ENCODE measurements around the gene SFT2D3.

The SFT2D3 gene

GRCh38 chr2:127681976-127682857 lies 19.1 kb upstream of the SFT2D3 start:
- TF ChIP-seq Cebpa-rat (IDR thresholded peaks at IDR 0.05), result no peak
- peaks cover 0 to under 1% (median 0%) of the 10 kb centered on the region in 11 experiments; a peak in 5 of 22 replicates for H3K9me3 ChIP-seq (replicated peaks in 1 of 11)
- H3K9ac ChIP-seq, result peak overlapping the region in 7 of 11 experiments; percentile 64 to 86 (median 79); a peak in 11 of 22 replicates
- H3K36me3 ChIP-seq, result no peaks in the 10 kb centered on the region
- peaks cover 18 to 43% (median 23%) of the 10 kb centered on the region in 11 experiments for H3K27me3 ChIP-seq
- peak overlapping the region in 10 of 11 experiments; percentile 80 to 99 (median 92); a peak in 20 of 22 replicates for H3K4me2 ChIP-seq
- peaks cover 19 to 61% (median 55%) of the 10 kb centered on the region in 10 experiments for H3K4me1 ChIP-seq
- H4K20me1 ChIP-seq, result peaks cover 0 to 15% (median 0%) of the 10 kb centered on the region in 11 experiments; a peak in 3 of 22 replicates
- peak overlapping the region in 6 of 11 experiments; percentile 64 to 87 (median 84); a peak in 11 of 22 replicates for H3K27ac ChIP-seq
- H3K4me3 ChIP-seq, result peak overlapping the region in 5 of 10 experiments; percentile 41 to 57 (median 50); a peak in 5 of 20 replicates

GRCh38 chr2:127683056-127683455 lies 18.2 kb upstream of the SFT2D3 start:
- Histone ChIP-seq H3K27me3 (peaks cover 10 to 35% (median 15%) of the 10 kb centered on the region in 11 experiments), H3K4me3 (no peak overlapping the region), H3K9ac (0 out of 22 replicates have a peak overlapping the region, but pooled peaks of 1 of the 11 experiments have one; percentile 15), H3K36me3 (no peaks in the 10 kb centered on the region), H3K4me2 (peak overlapping the region in 6 of 11 experiments; percentile 87 to 99 (median 96); a peak in 13 of 22 replicates), H3K27ac (peak overlapping the region in 2 of 11 experiments; percentile 84 to 87; a peak in 3 of 22 replicates), H4K20me1 (peaks cover 0 to 10% (median 0%) of the 10 kb centered on the region in 11 experiments; a peak in 2 of 22 replicates), H3K9me3 (replicated peaks in 1 of 11) (peaks cover 6 to 9% (median 8%) of the 10 kb centered on the region in 11 experiments; a peak in 21 of 22 replicates), H3K4me1 (peaks cover 19 to 60% (median 55%) of the 10 kb centered on the region in 10 experiments)
- TF ChIP-seq Cebpa-rat (IDR thresholded peaks at IDR 0.05), result no peak

- no peaks in the 10 kb centered on the region for H3K36me3 ChIP-seq
- no peak for TF ChIP-seq Cebpa-rat (IDR thresholded peaks at IDR 0.05)
- peak overlapping the region in 1 of 11 experiments; percentile 11; a peak in 1 of 22 replicates for H3K9ac ChIP-seq
- peaks cover 13 to 16% (median 15%) of the 10 kb centered on the region in 11 experiments for H3K9me3 ChIP-seq (replicated peaks in 1 of 11)
- peaks cover 19 to 55% (median 51%) of the 10 kb centered on the region in 10 experiments for H3K4me1 ChIP-seq
- peaks cover 3 to 28% (median 8%) of the 10 kb centered on the region in 11 experiments; a peak in 21 of 22 replicates for H3K27me3 ChIP-seq
- no peak overlapping the region for H3K27ac ChIP-seq
- peaks cover 0 to 10% (median 0%) of the 10 kb centered on the region in 11 experiments; a peak in 2 of 22 replicates for H4K20me1 ChIP-seq
- peak overlapping the region in 5 of 11 experiments; percentile 11 to 30 (median 23); a peak in 5 of 22 replicates for H3K4me2 ChIP-seq
- H3K4me3 ChIP-seq, result no peak overlapping the region
Observed at GRCh38 chr2:127683757-127684156, 17.5 kb upstream of the SFT2D3 start.

GRCh38 chr2:127685410-127686080 lies 15.8 kb upstream of the SFT2D3 start:
- no peak for TF ChIP-seq Cebpa-rat (IDR thresholded peaks at IDR 0.05)
- Histone ChIP-seq H3K9ac (no peak overlapping the region), H3K36me3 (peaks cover 0 to 8% (median 4%) of the 10 kb centered on the region in 11 experiments; a peak in 9 of 22 replicates), H4K20me1 (no peaks in the 10 kb centered on the region), H3K27ac (no peak overlapping the region), H3K4me1 (peaks cover 12 to 38% (median 33%) of the 10 kb centered on the region in 10 experiments), H3K4me2 (no peak overlapping the region), H3K9me3 (replicated peaks in 1 of 11) (peaks cover 31 to 34% (median 32%) of the 10 kb centered on the region in 11 experiments), H3K27me3 (peaks cover 0 to 10% (median 0%) of the 10 kb centered on the region in 11 experiments; a peak in 6 of 22 replicates), H3K4me3 (no peak overlapping the region)

GRCh38 chr2:127688405-127688804 lies 12.9 kb upstream of the SFT2D3 start:
- Histone ChIP-seq H3K4me2 (no peak overlapping the region), H3K27me3 (no peaks in the 10 kb centered on the region), H3K4me3 (no peak overlapping the region), H3K4me1 (peaks cover 0 to 9% (median 6%) of the 10 kb centered on the region in 10 experiments; a peak in 11 of 20 replicates), H3K36me3 (peaks cover 0 to 13% (median 8%) of the 10 kb centered on the region in 11 experiments; a peak in 10 of 22 replicates), H3K9me3 (replicated peaks in 1 of 11) (peaks cover 46 to 49% (median 47%) of the 10 kb centered on the region in 11 experiments), H4K20me1 (no peaks in the 10 kb centered on the region), H3K9ac (no peak overlapping the region), H3K27ac (no peak overlapping the region)
- TF ChIP-seq Cebpa-rat (IDR thresholded peaks at IDR 0.05), result no peak

GRCh38 chr2:127690696-127691095 lies 10.6 kb upstream of the SFT2D3 start:
- H3K4me1 ChIP-seq, result no peaks in the 10 kb centered on the region
- no peak for TF ChIP-seq Cebpa-rat (IDR thresholded peaks at IDR 0.05)
- H4K20me1 ChIP-seq, result no peaks in the 10 kb centered on the region
- H3K9ac ChIP-seq, result no peak overlapping the region
- no peak overlapping the region for H3K4me2 ChIP-seq
- H3K4me3 ChIP-seq, result peak overlapping the region in 2 of 10 experiments; percentile 1 to 25; a peak in 3 of 20 replicates
- no peaks in the 10 kb centered on the region for H3K27me3 ChIP-seq
- H3K9me3 ChIP-seq (replicated peaks in 1 of 11), result peaks cover 46 to 49% (median 47%) of the 10 kb centered on the region in 11 experiments
- H3K36me3 ChIP-seq, result peaks cover 0 to 13% (median 8%) of the 10 kb centered on the region in 11 experiments; a peak in 10 of 22 replicates
- H3K27ac ChIP-seq, result no peak overlapping the region

- no peak overlapping the region for H3K4me2 ChIP-seq
- H3K9ac ChIP-seq, result no peak overlapping the region
- no peaks in the 10 kb centered on the region for H4K20me1 ChIP-seq
- H3K4me3 ChIP-seq, result no peak overlapping the region
- no peak overlapping the region for H3K27ac ChIP-seq
- no peak for TF ChIP-seq Cebpa-rat (IDR thresholded peaks at IDR 0.05)
- H3K27me3 ChIP-seq, result no peaks in the 10 kb centered on the region
- peaks cover 0 to 7% (median 0%) of the 10 kb centered on the region in 10 experiments; a peak in 2 of 20 replicates for H3K4me1 ChIP-seq
- H3K36me3 ChIP-seq, result peaks cover 0 to 12% (median 8%) of the 10 kb centered on the region in 11 experiments; a peak in 9 of 22 replicates
- H3K9me3 ChIP-seq (replicated peaks in 1 of 11), result peaks cover 19 to 22% (median 20%) of the 10 kb centered on the region in 11 experiments
Observed at GRCh38 chr2:127694986-127695385, 6.3 kb upstream of the SFT2D3 start.

Data from BLaER1 treated with 17β-estradiol and CSF1 and Interleukin-3, amounts not matched to agents 10 nM and 100 nM (cell line).